HCT116 (cell line): ENCODE measurements around the gene PRR5L. TPM values are rescaled to one million over a fixed set of nuclear protein-coding genes. Genes with fewer than 3 reads are reported as not detected.

ENCODE experiments used
- ATAC-seq: fragments of 200-7000 bp; cut with Tn5 transposase; 2 replicates; pipeline ENCODE4 v1.9.1; 2020; ENCODE audit warnings: mild to moderate bottlenecking, moderate library complexity
- BruUV-seq: library from RNA; stranded (reverse); fragments of 400-500 nt; replicated peaks from 2 replicates; lab custom pipeline; 2021; lab: Mats Ljungman, UMichigan
- CTCF ChIA-PET: fragments of 300-600 bp; sonication (Branson Sonifier 250); formaldehyde crosslinking; loops from one replicate; lab custom pipeline; 2021; ENCODE audit warnings: antibody characterized with exemption; lab: Charles Lee
- POLR2A ChIA-PET: fragments of 300-600, 350-600 bp; sonication (Branson Sonifier 250); formaldehyde crosslinking; loops from one replicate; lab custom pipeline; 2021; ENCODE audit warnings: antibody characterized with exemption; lab: Charles Lee
- RAD21 ChIA-PET, 2 experiments: fragments of 300-600 bp; sonication (Branson Sonifier 250); formaldehyde crosslinking; loops; one replicate each; lab custom pipeline; 2023; ENCODE audit warnings: low total read pairs in 2 of 2; ENCODE audit not compliant: uncharacterized antibody in 2 of 2, unreplicated experiment in 2 of 2, low non-redundant PET in 1 of 2; lab: Charles Lee
- DNase-seq: peaks from one replicate; pipeline ENCODE4 v3.0.0-alpha.2; 2010; ENCODE audit warnings: low read depth, low spot score
- H2AFZ ChIP-seq: fragments of 200-600 bp; shearing (Covaris generic), sonication (generic); 2 replicates; pipeline ENCODE4 v1.6.1; 2017; ENCODE audit warnings: low read depth, mixed run types, mixed read lengths, antibody characterized with exemption, low read length; ENCODE audit not compliant: poor library complexity, severe bottlenecking
- H3K27ac ChIP-seq: 2 replicates; pipeline ENCODE4 v1.5.1; 2012; ENCODE audit warnings: low read depth, low read length
- H3K27me3 ChIP-seq: fragments of 200-600 bp; sonication (generic); 2 replicates; pipeline ENCODE4 v1.6.1; 2016; ENCODE audit warnings: mixed run types, low read length, mixed read lengths; ENCODE audit not compliant: insufficient read depth
- H3K36me3 ChIP-seq, 2 experiments: fragments of 200-500 bp in 1 of 2; fragments of 200-600 bp in 1 of 2; sonication (Bioruptor generic) in 1 of 2; sonication (generic) in 1 of 2; 2 replicates each; pipeline versions ENCODE4 v1.5.1 to v1.6.1; 2014 to 2016; ENCODE audit warnings: low read length in 2 of 2, inconsistent platforms in 1 of 2, mixed read lengths in 1 of 2, mixed run types in 1 of 2; ENCODE audit not compliant: insufficient read depth in 2 of 2, control insufficient read depth in 1 of 2
- H3K4me1 ChIP-seq, 2 experiments: fragments of 200-600 bp in 1 of 2; sonication (generic) in 1 of 2; 2 replicates each; pipeline versions ENCODE4 v1.5.1 to v1.6.1; 2012 to 2017; ENCODE audit warnings: low read length in 2 of 2, inconsistent platforms in 1 of 2, mild to moderate bottlenecking in 1 of 2, mixed read lengths in 1 of 2, mixed run types in 1 of 2, moderate library complexity in 1 of 2; ENCODE audit not compliant: insufficient read depth in 2 of 2, control insufficient read depth in 1 of 2
- H3K4me2 ChIP-seq: fragments of 200-600 bp; sonication (generic); 2 replicates; pipeline ENCODE4 v1.6.1; 2017; ENCODE audit warnings: mixed run types, low read length, mixed read lengths
- H3K4me3 ChIP-seq, 2 experiments: fragments of 200-600 bp in 1 of 2; sonication (generic) in 1 of 2; replicated peaks in 1 of 2; 2 replicates each; pipeline ENCODE4 v1.5.1; 2011 to 2016; ENCODE audit warnings: low read length in 2 of 2, control low read depth in 1 of 2, low read depth in 1 of 2, mild to moderate bottlenecking in 1 of 2, mixed read lengths in 1 of 2, mixed run types in 1 of 2
- H3K79me2 ChIP-seq: fragments of 200-600 bp; sonication (generic); 2 replicates; pipeline ENCODE4 v1.6.1; 2017; ENCODE audit warnings: mild to moderate bottlenecking, mixed run types, low read length, moderate library complexity, mixed read lengths; ENCODE audit not compliant: insufficient read depth
- H3K9ac ChIP-seq: fragments of 200-600 bp; sonication (generic); 2 replicates; pipeline ENCODE4 v1.6.1; 2016; ENCODE audit warnings: low read length, mixed read lengths
- H3K9me2 ChIP-seq: fragments of 200-600 bp; sonication (generic), shearing (Covaris generic); 2 replicates; pipeline ENCODE4 v1.6.1; 2017; ENCODE audit warnings: mixed run types, mild to moderate bottlenecking, moderate library complexity; ENCODE audit not compliant: insufficient read depth
- H3K9me3 ChIP-seq, 2 experiments: fragments of 200-500 bp in 1 of 2; fragments of 200-600 bp in 1 of 2; sonication (Bioruptor generic) in 1 of 2; sonication (generic) in 1 of 2; 2 replicates each; pipeline ENCODE4 v1.6.1; 2014 to 2017; ENCODE audit warnings: low read length in 2 of 2, mixed read lengths in 2 of 2, inconsistent platforms in 1 of 2, low read depth in 1 of 2, mild to moderate bottlenecking in 1 of 2, mixed run types in 1 of 2, moderate library complexity in 1 of 2; ENCODE audit not compliant: control insufficient read depth in 1 of 2, insufficient read depth in 1 of 2
- H4K20me1 ChIP-seq: fragments of 200-600 bp; sonication (generic), shearing (Covaris generic); 2 replicates; pipeline ENCODE4 v1.6.1; 2017; ENCODE audit warnings: mixed run types, mild to moderate bottlenecking, moderate library complexity; ENCODE audit not compliant: insufficient read depth
- ELF1 ChIP-seq: IDR thresholded peaks from 2 replicates; pipeline ENCODE4 v1.6.1; 2012; ENCODE audit warnings: low read depth, borderline replicate concordance
- EZH2 ChIP-seq: fragments of 200-600 bp; sonication (generic); IDR thresholded peaks from 2 replicates; pipeline ENCODE4 v1.6.1; 2017; ENCODE audit warnings: antibody characterized with exemption, mixed run types
- MAX ChIP-seq: IDR thresholded peaks from 2 replicates; pipeline ENCODE4 v1.6.1; 2012
- RAD21 ChIP-seq: IDR thresholded peaks from 2 replicates; pipeline ENCODE4 v1.6.1; 2012; ENCODE audit warnings: low read depth, mild to moderate bottlenecking
- SIN3A ChIP-seq: IDR thresholded peaks from 2 replicates; pipeline ENCODE4 v1.6.1; 2012; ENCODE audit warnings: low read depth
- YY1 ChIP-seq: IDR thresholded peaks from 2 replicates; pipeline ENCODE4 v1.6.1; 2011; ENCODE audit warnings: low read length, low read depth, moderate library complexity, mild to moderate bottlenecking; ENCODE audit not compliant: insufficient replicate concordance; ENCODE audit errors: extremely low read depth
- ZNF274 ChIP-seq: fragments of 200-500 bp; sonication (Bioruptor generic); IDR thresholded peaks from 2 replicates; pipeline ENCODE4 v1.6.1; 2014; ENCODE audit warnings: mild to moderate bottlenecking, low read depth, low read length, inconsistent platforms
- intact Hi-C: fragments of 100-400 bp; cut with micrococcal nuclease; formaldehyde crosslinking; loops from 2 replicates; pipeline ENCODE4 v1.10.0; 2022
- total RNA-seq: library from RNA; stranded (reverse); gene quantifications from one replicate; pipeline ENCODE4 v1.2.1, GENCODE V29; 2021; ENCODE audit not compliant: unreplicated experiment
- TF ChIP-seq, protein P1 (sequence below): IDR thresholded peaks from 2 replicates; pipeline ENCODE4 v1.6.1; 2011; ENCODE audit warnings: mild to moderate bottlenecking, low read length, moderate library complexity; ENCODE audit not compliant: insufficient replicate concordance; ENCODE audit errors: extremely low read depth
- TF ChIP-seq, protein P2 (sequence below), 3 experiments: fragments of 200-600 bp in 1 of 3; sonication (generic) in 1 of 3; IDR thresholded peaks in 2 of 3; conservative IDR thresholded peaks in 1 of 3; 2 replicates each; pipeline ENCODE4 v1.5.1; 2012 to 2017; ENCODE audit warnings: low read depth in 2 of 3, low read length in 2 of 3, antibody characterized with exemption in 1 of 3, borderline replicate concordance in 1 of 3, control low read depth in 1 of 3, mild to moderate bottlenecking in 1 of 3, mixed read lengths in 1 of 3, mixed run types in 1 of 3, moderate library complexity in 1 of 3; ENCODE audit not compliant: insufficient read depth in 1 of 3

PRR5L gene
- total RNA-seq, 1 experiment from 2014 or later = 0.47 TPM

DNA sequence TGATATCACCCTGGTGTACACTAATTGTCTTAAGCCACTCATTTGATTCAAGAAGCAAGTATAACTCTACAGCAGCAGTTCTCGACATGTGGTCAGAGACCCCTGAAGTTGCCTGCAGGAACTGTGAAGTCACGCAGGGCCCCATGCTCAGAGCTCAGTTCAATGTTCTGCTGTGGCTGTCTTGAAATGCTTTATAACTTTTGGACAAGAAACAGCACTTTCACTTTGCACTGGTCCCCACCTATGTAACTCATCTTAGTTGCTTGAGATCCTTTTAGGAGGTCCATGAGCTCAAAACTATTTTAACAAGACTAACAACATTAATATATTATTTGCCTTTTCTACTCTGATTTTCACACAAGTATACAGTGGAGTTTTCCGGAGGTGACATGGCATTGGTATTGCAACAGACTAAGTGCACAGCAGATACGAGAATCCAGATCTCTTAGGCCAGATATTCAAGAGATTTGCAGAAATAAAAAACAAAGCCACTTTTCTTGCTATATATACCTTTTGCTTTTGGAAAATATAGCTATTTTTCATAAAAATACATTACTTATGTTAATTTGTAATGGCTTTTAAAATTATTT lies 64.8 kb downstream of the PRR5L start:
- H3K9me3 ChIP-seq = no peaks in the 10 kb centered on the region
- no peaks in the 10 kb centered on the region for H3K36me3 ChIP-seq
- no peaks in the 10 kb centered on the region for H4K20me1 ChIP-seq
- ATAC-seq = no peak
- peaks cover 60% of the 10 kb centered on the region for H3K27me3 ChIP-seq
- CTCF ChIA-PET = no interaction called here
- no peaks in the 10 kb centered on the region for H3K79me2 ChIP-seq
- RAD21 ChIA-PET = no interaction called here
- H3K27ac ChIP-seq = no peak overlapping the region
- H3K9ac ChIP-seq = no peak overlapping the region
- no peak for DNase-seq
- H3K4me3 ChIP-seq = no peak overlapping the region
- no peak overlapping the region for H3K4me2 ChIP-seq
- BruUV-seq = no TSS peak
- POLR2A ChIA-PET = no interaction called here
- H3K4me1 ChIP-seq = no peaks in the 10 kb centered on the region
- TF ChIP-seq EZH2 (no peak), SIN3A (no peak), MAX (no peak), YY1 (no peak), ELF1 (no peak), RAD21 (no peak), ZNF274 (no peak)
- TF ChIP-seq, protein P1, sequence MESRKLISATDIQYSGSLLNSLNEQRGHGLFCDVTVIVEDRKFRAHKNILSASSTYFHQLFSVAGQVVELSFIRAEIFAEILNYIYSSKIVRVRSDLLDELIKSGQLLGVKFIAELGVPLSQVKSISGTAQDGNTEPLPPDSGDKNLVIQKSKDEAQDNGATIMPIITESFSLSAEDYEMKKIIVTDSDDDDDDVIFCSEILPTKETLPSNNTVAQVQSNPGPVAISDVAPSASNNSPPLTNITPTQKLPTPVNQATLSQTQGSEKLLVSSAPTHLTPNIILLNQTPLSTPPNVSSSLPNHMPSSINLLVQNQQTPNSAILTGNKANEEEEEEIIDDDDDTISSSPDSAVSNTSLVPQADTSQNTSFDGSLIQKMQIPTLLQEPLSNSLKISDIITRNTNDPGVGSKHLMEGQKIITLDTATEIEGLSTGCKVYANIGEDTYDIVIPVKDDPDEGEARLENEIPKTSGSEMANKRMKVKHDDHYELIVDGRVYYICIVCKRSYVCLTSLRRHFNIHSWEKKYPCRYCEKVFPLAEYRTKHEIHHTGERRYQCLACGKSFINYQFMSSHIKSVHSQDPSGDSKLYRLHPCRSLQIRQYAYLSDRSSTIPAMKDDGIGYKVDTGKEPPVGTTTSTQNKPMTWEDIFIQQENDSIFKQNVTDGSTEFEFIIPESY = no peak
- TF ChIP-seq, protein P2, sequence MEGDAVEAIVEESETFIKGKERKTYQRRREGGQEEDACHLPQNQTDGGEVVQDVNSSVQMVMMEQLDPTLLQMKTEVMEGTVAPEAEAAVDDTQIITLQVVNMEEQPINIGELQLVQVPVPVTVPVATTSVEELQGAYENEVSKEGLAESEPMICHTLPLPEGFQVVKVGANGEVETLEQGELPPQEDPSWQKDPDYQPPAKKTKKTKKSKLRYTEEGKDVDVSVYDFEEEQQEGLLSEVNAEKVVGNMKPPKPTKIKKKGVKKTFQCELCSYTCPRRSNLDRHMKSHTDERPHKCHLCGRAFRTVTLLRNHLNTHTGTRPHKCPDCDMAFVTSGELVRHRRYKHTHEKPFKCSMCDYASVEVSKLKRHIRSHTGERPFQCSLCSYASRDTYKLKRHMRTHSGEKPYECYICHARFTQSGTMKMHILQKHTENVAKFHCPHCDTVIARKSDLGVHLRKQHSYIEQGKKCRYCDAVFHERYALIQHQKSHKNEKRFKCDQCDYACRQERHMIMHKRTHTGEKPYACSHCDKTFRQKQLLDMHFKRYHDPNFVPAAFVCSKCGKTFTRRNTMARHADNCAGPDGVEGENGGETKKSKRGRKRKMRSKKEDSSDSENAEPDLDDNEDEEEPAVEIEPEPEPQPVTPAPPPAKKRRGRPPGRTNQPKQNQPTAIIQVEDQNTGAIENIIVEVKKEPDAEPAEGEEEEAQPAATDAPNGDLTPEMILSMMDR (IDR thresholded peaks at IDR 0.05 in 2 of 3, conservative IDR thresholded peaks at IDR 0.05 in 1 of 3; ENCODE audit: borderline replicate concordance in 1 of 3, insufficient read depth in 1 of 3, low read depth in 2 of 3, low read length in 2 of 3) = no peak
- TF ChIP-seq, all 23 proteins: peak for 0
- Histone ChIP-seq H3K9me2 (no peaks in the 10 kb centered on the region), H2AFZ (no peak overlapping the region)
- intact Hi-C loops = no loop called here
